Omental fat pad (tissue), 4 donors: ENCODE results near the gene ACOX1. TPM values are rescaled to one million over a fixed set of nuclear protein-coding genes. Genes with fewer than 3 reads are reported as not detected.

Experiments
- ATAC-seq: fragments of 150-250 bp; one replicate; pipeline ENCODE4 v1.9.1; 2016; ENCODE audit warnings: mild to moderate bottlenecking, moderate library complexity; ENCODE audit not compliant: low FRiP score
- DNase-seq: peaks from one replicate; pipeline ENCODE4 v3.0.0-alpha.2; 2019; ENCODE audit warnings: low spot score
- CTCF ChIP-seq, 3 donors: fragments of 450-650 bp; IDR thresholded peaks; one replicate each; pipeline ENCODE4 v1.5.1; 2016 to 2017; ENCODE audit warnings: antibody characterized with exemption in 3 of 3, mild to moderate bottlenecking in 3 of 3, moderate library complexity in 2 of 3
- total RNA-seq, 4 donors: library from RNA; depleted of rRNA; stranded (reverse); fragments of >200 nt; gene quantifications; one replicate each; pipeline ENCODE4 v1.1.0, GENCODE V29; 2016

Gene ACOX1
- total RNA-seq, result 100 to 1,000 TPM in 3 of 4 donors, 10 to 100 TPM in 1; 63.7 to 176 (median 123) TPM

GRCh38 chr17:75978938-75979704 lies at the start of gene ACOX1, which contains the start of gene TEN1:
Gene ACOX1 (minus strand): TSS chr17:75979166. CDS start chr17:75979073, 93 bp downstream.
Gene TEN1 (plus strand): TSS chr17:75979240. CDS start chr17:75986193, 6,953 bp downstream.
- ATAC-seq (peak; percentile 93), DNase-seq (peak; percentile 95)
- peak in 1 of 3 donors; percentile 33 for TF ChIP-seq CTCF (IDR thresholded peaks at IDR 0.05)

- DNase-seq, result no peak
- peak; percentile 78 for ATAC-seq
- TF ChIP-seq CTCF (IDR thresholded peaks at IDR 0.05), result no peak
Measured at GRCh38 chr17:76027159-76027839, 48.3 kb upstream of the ACOX1 start, which contains the start of gene EVPL. Gene EVPL (minus strand): TSS chr17:76027306. CDS start chr17:76027198, 108 bp downstream.

GRCh38 chr17:76026714-76027158 lies 47.8 kb upstream of the ACOX1 start:
- peak; percentile 26 for ATAC-seq
- DNase-seq, result no peak
- TF ChIP-seq CTCF (IDR thresholded peaks at IDR 0.05), result no peak

- ATAC-seq (no peak), DNase-seq (no peak)
- TF ChIP-seq CTCF (IDR thresholded peaks at IDR 0.05), result no peak
Measured at GRCh38 chr17:76025294-76025693, 46.3 kb upstream of the ACOX1 start.

GRCh38 chr17:76024353-76024752 lies 45.4 kb upstream of the ACOX1 start:
- no peak for ATAC-seq
- TF ChIP-seq CTCF (IDR thresholded peaks at IDR 0.05), result no peak
- DNase-seq, result no peak

- TF ChIP-seq CTCF (IDR thresholded peaks at IDR 0.05), result no peak
Measured at GRCh38 chr17:76023900-76024237, 44.9 kb upstream of the ACOX1 start.

More at GRCh38 chr17:76023900-76024237, 44.9 kb upstream of the ACOX1 start:
- ATAC-seq, result no peak
- no peak for DNase-seq
